Activated T-cell treated with anti-CD3 and anti-CD28 coated beads, Interleukin-2, amount 50 U/mL, for 72 hours (primary cell): ENCODE measurements around the gene AMMECR1. TPM values are rescaled to one million over a fixed set of nuclear protein-coding genes. Genes with fewer than 3 reads are reported as not detected.
"Not testable (repeated sequence)": the region's sequence is repeated elsewhere in the genome, so short reads cannot be mapped to it uniquely, and the experiment has no call there.

Experiments
- ATAC-seq, 2 donors: fragments of 150-1000 bp; cut with Tn5 transposase; replicated peaks in 1 of 2; 2 replicates each; pipeline ENCODE4 v1.10.0; 2021; ENCODE audit warnings: moderate library complexity in 2 of 2, mild to moderate bottlenecking in 1 of 2
- DNase-seq, 2 donors: peaks; one replicate each; pipeline ENCODE4 v3.0.0; 2021 to 2022; ENCODE audit warnings: mixed read lengths in 1 of 2
- H3K27ac Mint-ChIP-seq: one replicate; pipeline ENCODE4 v1.8.0; 2022; ENCODE audit warnings: mild to moderate bottlenecking, moderate library complexity, mixed read lengths
- H3K27me3 Mint-ChIP-seq: one replicate; pipeline ENCODE4 v1.8.0; 2022; ENCODE audit warnings: low read depth, mixed read lengths
- H3K36me3 Mint-ChIP-seq, 2 donors: one replicate each; pipeline ENCODE4 v1.8.0; 2022; ENCODE audit warnings: mixed read lengths in 2 of 2, mild to moderate bottlenecking in 1 of 2; ENCODE audit not compliant: insufficient read depth in 2 of 2
- H3K4me1 Mint-ChIP-seq: one replicate; pipeline ENCODE4 v1.8.0; 2022; ENCODE audit warnings: low read depth, mixed read lengths
- H3K4me3 Mint-ChIP-seq, 2 donors: one replicate each; pipeline ENCODE4 v1.8.0; 2022; ENCODE audit warnings: mild to moderate bottlenecking in 2 of 2, mixed read lengths in 2 of 2, moderate library complexity in 2 of 2
- H3K9me3 Mint-ChIP-seq, 2 donors: one replicate each; pipeline ENCODE4 v1.8.0; 2022; ENCODE audit warnings: mixed read lengths in 2 of 2
- total RNA-seq, 2 donors: library from RNA; stranded (reverse); gene quantifications; one replicate each; pipeline ENCODE4 v1.2.3, GENCODE V29; 2022

Gene AMMECR1
- total RNA-seq, 2 donors from 2014 or later = 12.8 to 15.9 TPM

- Mint-ChIP-seq H3K4me3 (peak overlapping the region in 1 of 2 donors; percentile 39), H3K4me1 (peaks cover 10% of the 10 kb centered on the region), H3K36me3 (peaks cover 7 to 10% of the 10 kb centered on the region in 2 donors)
- ATAC-seq, H3K27me3 Mint-ChIP-seq, H3K9me3 Mint-ChIP-seq, H3K27ac Mint-ChIP-seq: not testable (repeated sequence)
- peak; percentile 2 to 6 for DNase-seq
Measured at GRCh38 chrX:110238259-110238658, 79.6 kb downstream of the AMMECR1 start.

GRCh38 chrX:110231485-110231884 lies 86.4 kb downstream of the AMMECR1 start:
- not testable (repeated sequence) for H3K9me3 Mint-ChIP-seq, DNase-seq, H3K4me3 Mint-ChIP-seq, H3K27ac Mint-ChIP-seq, ATAC-seq
- Mint-ChIP-seq H3K36me3 (peaks cover 13 to 16% of the 10 kb centered on the region in 2 donors), H3K4me1 (peaks cover 22% of the 10 kb centered on the region), H3K27me3 (peaks cover 31% of the 10 kb centered on the region)

- H3K36me3 Mint-ChIP-seq = peaks cover 13 to 16% of the 10 kb centered on the region in 2 donors
- H3K9me3 Mint-ChIP-seq, H3K27ac Mint-ChIP-seq: not testable (repeated sequence)
- ATAC-seq = peak in 1 of 2 donors; percentile 29
- peaks cover 31% of the 10 kb centered on the region for H3K27me3 Mint-ChIP-seq
- DNase-seq = peak; percentile 76 to 81
- H3K4me1 Mint-ChIP-seq = peaks cover 22% of the 10 kb centered on the region
- H3K4me3 Mint-ChIP-seq = peak overlapping the region; percentile 75 to 86
Measured at GRCh38 chrX:110229497-110230111, 88.3 kb downstream of the AMMECR1 start.

- Mint-ChIP-seq H3K9me3 (peaks cover 3 to 4% of the 10 kb centered on the region in 2 donors), H3K4me1 (peaks cover 22% of the 10 kb centered on the region), H3K36me3 (peaks cover 12 to 16% of the 10 kb centered on the region in 2 donors), H3K27ac (no peak overlapping the region), H3K27me3 (peaks cover 31% of the 10 kb centered on the region), H3K4me3 (no peak overlapping the region)
- ATAC-seq (no peak), DNase-seq (no peak)
Measured at GRCh38 chrX:110228453-110228852, 89.4 kb downstream of the AMMECR1 start.

GRCh38 chrX:110226931-110227330 lies 91.0 kb downstream of the AMMECR1 start:
- H3K36me3 Mint-ChIP-seq = peaks cover 7 to 8% of the 10 kb centered on the region in 2 donors
- ATAC-seq = no peak
- no peak for DNase-seq
- H3K27ac Mint-ChIP-seq = no peak overlapping the region
- peaks cover 26% of the 10 kb centered on the region for H3K27me3 Mint-ChIP-seq
- H3K9me3 Mint-ChIP-seq = peaks cover 1 to 2% of the 10 kb centered on the region in 2 donors
- H3K4me3 Mint-ChIP-seq = peak overlapping the region in 1 of 2 donors; percentile 31
- H3K4me1 Mint-ChIP-seq = peaks cover 18% of the 10 kb centered on the region

GRCh38 chrX:110224926-110225617 lies 92.8 kb downstream of the AMMECR1 start:
- ATAC-seq (no peak), DNase-seq (no peak)
- H3K9me3 Mint-ChIP-seq = no peaks in the 10 kb centered on the region
- peaks cover 12% of the 10 kb centered on the region for H3K4me1 Mint-ChIP-seq
- no peak overlapping the region for H3K4me3 Mint-ChIP-seq
- peaks cover 0 to 2% of the 10 kb centered on the region in 2 donors for H3K36me3 Mint-ChIP-seq
- no peak overlapping the region for H3K27ac Mint-ChIP-seq
- H3K27me3 Mint-ChIP-seq = peaks cover 20% of the 10 kb centered on the region

GRCh38 chrX:110222497-110223257 lies 95.2 kb downstream of the AMMECR1 start:
- Mint-ChIP-seq H3K4me1 (peaks cover 11% of the 10 kb centered on the region), H3K27me3 (peaks cover 2% of the 10 kb centered on the region), H3K9me3 (no peaks in the 10 kb centered on the region), H3K4me3 (no peak overlapping the region), H3K36me3 (peaks cover 0 to 2% of the 10 kb centered on the region in 2 donors), H3K27ac (no peak overlapping the region)
- ATAC-seq = no peak
- DNase-seq = no peak

- Mint-ChIP-seq H3K9me3 (no peaks in the 10 kb centered on the region), H3K4me3 (no peak overlapping the region), H3K27me3 (no peaks in the 10 kb centered on the region), H3K4me1 (peaks cover 14% of the 10 kb centered on the region), H3K27ac (no peak overlapping the region), H3K36me3 (peaks cover 0 to 2% of the 10 kb centered on the region in 2 donors)
- no peak for DNase-seq
- peak; percentile 39 to 58 for ATAC-seq
Measured at GRCh38 chrX:110219920-110220319, 98.0 kb downstream of the AMMECR1 start.

- Mint-ChIP-seq H3K36me3 (peaks cover 0 to 4% of the 10 kb centered on the region in 2 donors), H3K4me1 (peaks cover 14% of the 10 kb centered on the region), H3K9me3 (no peaks in the 10 kb centered on the region), H3K27ac (no peak overlapping the region), H3K4me3 (no peak overlapping the region), H3K27me3 (no peaks in the 10 kb centered on the region)
- no peak for DNase-seq
- ATAC-seq = no peak
Measured at GRCh38 chrX:110218591-110218990, 99.3 kb downstream of the AMMECR1 start.

- Mint-ChIP-seq H3K27ac (no peak overlapping the region), H3K27me3 (no peaks in the 10 kb centered on the region), H3K9me3 (no peaks in the 10 kb centered on the region), H3K4me1 (peaks cover 14% of the 10 kb centered on the region), H3K36me3 (peaks cover 0 to 3% of the 10 kb centered on the region in 2 donors), H3K4me3 (no peak overlapping the region)
- DNase-seq = no peak
- ATAC-seq = no peak
Measured at GRCh38 chrX:110216027-110216426, 101.9 kb downstream of the AMMECR1 start.

GRCh38 chrX:110215411-110215810 lies 102.5 kb downstream of the AMMECR1 start:
- no peaks in the 10 kb centered on the region for H3K27me3 Mint-ChIP-seq
- ATAC-seq = no peak
- no peak for DNase-seq
- peaks cover 0 to 3% of the 10 kb centered on the region in 2 donors for H3K36me3 Mint-ChIP-seq
- H3K4me1 Mint-ChIP-seq = peaks cover 16% of the 10 kb centered on the region
- no peak overlapping the region for H3K27ac Mint-ChIP-seq
- no peaks in the 10 kb centered on the region for H3K9me3 Mint-ChIP-seq
- no peak overlapping the region for H3K4me3 Mint-ChIP-seq

- DNase-seq (no peak), ATAC-seq (no peak)
- Mint-ChIP-seq H3K9me3 (no peaks in the 10 kb centered on the region), H3K4me1 (peaks cover 23% of the 10 kb centered on the region), H3K27me3 (no peaks in the 10 kb centered on the region), H3K4me3 (no peak overlapping the region), H3K36me3 (peaks cover 0 to 3% of the 10 kb centered on the region in 2 donors), H3K27ac (no peak overlapping the region)
Measured at GRCh38 chrX:110214684-110215083, 103.2 kb downstream of the AMMECR1 start.

GRCh38 chrX:110213183-110213582 lies 104.7 kb downstream of the AMMECR1 start:
- Mint-ChIP-seq H3K27ac (no peak overlapping the region), H3K4me1 (peaks cover 18% of the 10 kb centered on the region), H3K36me3 (peaks cover 0 to 3% of the 10 kb centered on the region in 2 donors), H3K27me3 (no peaks in the 10 kb centered on the region), H3K4me3 (no peak overlapping the region), H3K9me3 (no peaks in the 10 kb centered on the region)
- ATAC-seq = no peak
- DNase-seq = no peak
